Liver (tissue), 9 donors: Measurements from ENCODE around the gene MICU1. TPM values are rescaled to one million over a fixed set of nuclear protein-coding genes. Genes with fewer than 3 reads are reported as not detected.

ENCODE experiments used
- DNase-seq: peaks from one replicate; pipeline ENCODE4 v3.0.0-alpha.2; 2017; ENCODE audit warnings: low spot score
- H3K27ac ChIP-seq, 2 donors: one replicate each; pipeline ENCODE4 v1.7.0; 2013; ENCODE audit warnings: inconsistent platforms in 2 of 2, low read length in 2 of 2, control low read depth in 1 of 2, low read depth in 1 of 2, mild to moderate bottlenecking in 1 of 2
- H3K27me3 ChIP-seq, 4 donors: one replicate each; pipeline versions ENCODE4 v1.6.1 to v1.7.0; 2013; ENCODE audit warnings: low read length in 3 of 4, inconsistent platforms in 1 of 4, mild to moderate bottlenecking in 1 of 4, moderate library complexity in 1 of 4; ENCODE audit not compliant: control insufficient read depth in 4 of 4, insufficient read depth in 4 of 4
- H3K36me3 ChIP-seq, 4 donors: one replicate each; pipeline versions ENCODE4 v1.6.1 to v1.7.0; 2013; ENCODE audit warnings: low read length in 3 of 4, mild to moderate bottlenecking in 3 of 4, low read depth in 1 of 4, moderate library complexity in 1 of 4; ENCODE audit not compliant: control insufficient read depth in 4 of 4, insufficient read depth in 3 of 4
- H3K4me1 ChIP-seq, 4 donors: one replicate each; pipeline versions ENCODE4 v1.6.1 to v1.7.0; 2013; ENCODE audit warnings: low read length in 3 of 4, mild to moderate bottlenecking in 3 of 4, moderate library complexity in 1 of 4; ENCODE audit not compliant: control insufficient read depth in 4 of 4, insufficient read depth in 4 of 4
- H3K4me3 ChIP-seq, 3 donors: one replicate each; pipeline versions ENCODE4 v1.6.1 to v1.7.0; 2013; ENCODE audit warnings: low read length in 3 of 3, control low read depth in 1 of 3, low read depth in 1 of 3, mild to moderate bottlenecking in 1 of 3
- H3K9ac ChIP-seq, 2 donors: one replicate each; pipeline ENCODE4 v1.7.0; 2013; ENCODE audit warnings: low read length in 2 of 2, mild to moderate bottlenecking in 2 of 2, moderate library complexity in 2 of 2, control low read depth in 1 of 2, low read depth in 1 of 2
- H3K9me3 ChIP-seq, 4 donors: one replicate each; pipeline versions ENCODE4 v1.6.1 to v1.7.0; 2013; ENCODE audit warnings: low read length in 3 of 4; ENCODE audit not compliant: control insufficient read depth in 4 of 4
- ATF3 ChIP-seq: IDR thresholded peaks from 2 replicates; pipeline ENCODE4 v1.6.1; 2016; ENCODE audit warnings: antibody characterized with exemption
- CTCF ChIP-seq: fragments of 150-350 bp; IDR thresholded peaks from 2 replicates; pipeline ENCODE4 v1.5.1; 2017; ENCODE audit warnings: improper control_type of control experiment, low read depth, low read length; ENCODE audit not compliant: missing input control
- EGR1 ChIP-seq, 2 donors: IDR thresholded peaks; 2 replicates each; pipeline ENCODE4 v1.6.1; 2016 to 2018; ENCODE audit warnings: antibody characterized with exemption in 2 of 2, low read depth in 2 of 2
- FOXA1 ChIP-seq: IDR thresholded peaks from 2 replicates; pipeline ENCODE4 v1.6.1; 2016; ENCODE audit warnings: antibody characterized with exemption
- FOXA2 ChIP-seq: IDR thresholded peaks from 2 replicates; pipeline ENCODE4 v1.6.1; 2016; ENCODE audit warnings: antibody characterized with exemption
- GABPA ChIP-seq, 2 donors: IDR thresholded peaks in 1 of 2; conservative IDR thresholded peaks in 1 of 2; 2 replicates each; pipeline ENCODE4 v1.6.1; 2016; ENCODE audit warnings: antibody characterized with exemption in 2 of 2, mild to moderate bottlenecking in 1 of 2, moderate library complexity in 1 of 2
- HNF4A ChIP-seq, 2 donors: conservative IDR thresholded peaks; 2 replicates each; pipeline ENCODE4 v1.6.1; 2016; ENCODE audit warnings: antibody characterized with exemption in 2 of 2, mild to moderate bottlenecking in 2 of 2
- HNF4G ChIP-seq: IDR thresholded peaks from 2 replicates; pipeline ENCODE4 v1.6.1; 2016; ENCODE audit warnings: antibody characterized with exemption
- JUND ChIP-seq, 2 donors: IDR thresholded peaks; 2 replicates each; pipeline ENCODE4 v1.6.1; 2016; ENCODE audit warnings: antibody characterized with exemption in 2 of 2
- MAX ChIP-seq: IDR thresholded peaks from 2 replicates; pipeline ENCODE4 v1.6.1; 2016; ENCODE audit warnings: antibody characterized with exemption
- NR2F2 ChIP-seq: IDR thresholded peaks from 2 replicates; pipeline ENCODE4 v1.6.1; 2016; ENCODE audit warnings: antibody characterized with exemption
- RAD21 ChIP-seq, 2 donors: IDR thresholded peaks; 2 replicates each; pipeline ENCODE4 v1.6.1; 2016; ENCODE audit warnings: antibody characterized with exemption in 2 of 2, mild to moderate bottlenecking in 2 of 2
- REST ChIP-seq: IDR thresholded peaks from 2 replicates; pipeline ENCODE4 v1.6.1; 2016; ENCODE audit warnings: antibody characterized with exemption, mild to moderate bottlenecking
- RXRA ChIP-seq, 2 donors: IDR thresholded peaks; 2 replicates each; pipeline ENCODE4 v1.6.1; 2017 to 2018; ENCODE audit warnings: antibody characterized with exemption in 2 of 2, mild to moderate bottlenecking in 1 of 2
- SP1 ChIP-seq: IDR thresholded peaks from 2 replicates; pipeline ENCODE4 v1.6.1; 2018; ENCODE audit warnings: antibody characterized with exemption, mild to moderate bottlenecking
- TAF1 ChIP-seq: conservative IDR thresholded peaks from 2 replicates; pipeline ENCODE4 v1.6.1; 2016; ENCODE audit warnings: antibody characterized with exemption, mild to moderate bottlenecking
- YY1 ChIP-seq: IDR thresholded peaks from 2 replicates; pipeline ENCODE4 v1.6.1; 2016; ENCODE audit warnings: antibody characterized with exemption, mild to moderate bottlenecking
- ZBTB33 ChIP-seq: IDR thresholded peaks from 2 replicates; pipeline ENCODE4 v1.6.1; 2016; ENCODE audit warnings: antibody characterized with exemption
- WGBS: extraction: QIAGEN DNeasy Blood & Tissue Kit; methylation state at CpG from one replicate; pipeline ENCODE4 v1.1.7; 2013; 5-methylcytosine and 5-hydroxymethylcytosine counted together
- polyA plus RNA-seq, 2 donors: library from polyadenylated mRNA; stranded (reverse) in 1 of 2; unstranded in 1 of 2; fragments of 200-250 nt in 1 of 2; fragments of >200 nt in 1 of 2; fragmentation: Nextera tagmentation in 1 of 2; extraction: Ambion mirVana in 1 of 2; gene quantifications; one replicate each; pipeline versions ENCODE4 v1.2.1 to v1.2.3, GENCODE V29; 2013 to 2015
- total RNA-seq, 2 donors: library from RNA; depleted of rRNA; stranded (reverse); fragments of >200 nt; gene quantifications; one replicate each; pipeline ENCODE4 v1.2.3, GENCODE V29; 2014
- donor health status: healthy.
- donor health status: healthy.
- donor health status: healthy.
- donor health status: healthy.
- donor health status: healthy.

Gene MICU1
- total and polyA plus RNA-seq, 4 donors, result 26.4 to 47.4 (median 32.1) TPM

GRCh38 chr10:72659694-72660093 lies 33.8 kb upstream of the MICU1 start:
- Histone ChIP-seq H3K36me3 (no peaks in the 10 kb centered on the region), H3K9me3 (no peaks in the 10 kb centered on the region), H3K4me3 (no peak overlapping the region), H3K27me3 (no peaks in the 10 kb centered on the region), H3K4me1 (no peaks in the 10 kb centered on the region), H3K9ac (no peak overlapping the region), H3K27ac (no peak overlapping the region)
- DNase-seq, result no peak
- WGBS, result 96% methylated on average over 8 of the region's 8 CpGs
- no peak for TF ChIP-seq GABPA (IDR thresholded peaks at IDR 0.05 in 1 of 2, conservative IDR thresholded peaks at IDR 0.05 in 1 of 2)
- TF ChIP-seq YY1, result no peak
- TF ChIP-seq RXRA (IDR thresholded peaks at IDR 0.05), result no peak
- no peak for TF ChIP-seq FOXA2
- TF ChIP-seq MAX, result no peak
- TF ChIP-seq TAF1, result no peak
- no peak for TF ChIP-seq NR2F2
- no peak for TF ChIP-seq ATF3
- no peak for TF ChIP-seq RAD21 (IDR thresholded peaks at IDR 0.05)
- TF ChIP-seq REST, result no peak
- no peak for TF ChIP-seq ZBTB33
- no peak for TF ChIP-seq FOXA1
- no peak for TF ChIP-seq EGR1 (IDR thresholded peaks at IDR 0.05; ENCODE audit: low read depth in 2 of 2)
- TF ChIP-seq SP1, result no peak
- no peak for TF ChIP-seq HNF4A (conservative IDR thresholded peaks at IDR 0.05)
- no peak for TF ChIP-seq HNF4G
- TF ChIP-seq JUND (IDR thresholded peaks at IDR 0.05), result no peak
- TF ChIP-seq CTCF, result no peak
